Measurements from ENCODE around the gene LRRC4C.
"Not testable (repeated sequence)": the region's sequence is repeated elsewhere in the genome, so short reads cannot be mapped to it uniquely, and the experiment has no call there.

The LRRC4C gene

DNA sequence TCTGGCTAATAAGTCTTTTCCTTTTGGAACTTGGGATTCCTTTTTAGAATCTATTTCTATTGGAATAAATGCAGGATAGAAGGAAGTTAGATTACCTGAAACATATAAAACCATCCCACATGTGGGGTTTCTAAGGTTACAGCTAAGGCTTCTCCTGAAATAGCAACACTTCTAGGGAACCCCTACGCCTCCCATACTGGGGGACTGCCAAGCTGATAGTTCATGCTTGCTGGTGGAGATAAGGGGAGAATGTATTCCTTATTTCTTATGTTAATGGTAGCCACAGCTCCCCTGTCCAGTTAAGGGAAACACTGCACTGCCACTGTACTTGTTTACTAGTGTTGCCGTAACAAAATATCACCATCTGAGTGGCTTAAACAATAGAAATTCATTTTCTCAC is 1189.6 kb downstream of the LRRC4C start:
- in situ Hi-C loops (cut with MboI; ENCODE audit: low sequenced_read_pairs): no loop called here

GRCh38 chr11:40268551-40268950 is 1190.9 kb downstream of the LRRC4C start:
- in situ Hi-C loops (cut with MboI; ENCODE audit: low sequenced_read_pairs): no loop called here

DNA sequence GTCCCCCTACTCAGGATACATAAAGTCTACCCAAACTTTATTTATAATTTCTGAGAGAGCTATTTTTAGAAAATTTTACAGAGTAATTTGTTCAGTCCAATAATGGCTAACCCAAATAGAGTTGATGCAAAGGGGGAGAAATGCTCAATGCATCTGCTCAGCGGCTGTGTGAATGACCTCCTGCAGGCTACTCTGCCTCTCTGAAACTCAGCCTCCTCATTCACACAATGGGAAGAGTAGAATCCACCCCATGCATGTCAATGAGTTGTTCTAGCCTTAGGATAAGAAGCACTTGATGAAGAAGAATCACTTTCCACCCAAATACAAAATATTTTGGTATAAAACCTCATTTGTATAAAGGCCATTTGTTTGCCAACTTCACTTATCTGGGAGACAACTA is 1204.0 kb downstream of the LRRC4C start:
- in situ Hi-C loops (cut with MboI; ENCODE audit: low sequenced_read_pairs): no loop called here

- in situ Hi-C loops (cut with MboI; ENCODE audit: low sequenced_read_pairs): no loop called here
These were observed 1206.3 kb downstream of the LRRC4C start for GRCh38 chr11:40253166-40253565.

- in situ Hi-C loops (cut with MboI; ENCODE audit: low sequenced_read_pairs): no loop called here
These were observed 1207.2 kb downstream of the LRRC4C start for GRCh38 chr11:40252236-40252635.

DNA sequence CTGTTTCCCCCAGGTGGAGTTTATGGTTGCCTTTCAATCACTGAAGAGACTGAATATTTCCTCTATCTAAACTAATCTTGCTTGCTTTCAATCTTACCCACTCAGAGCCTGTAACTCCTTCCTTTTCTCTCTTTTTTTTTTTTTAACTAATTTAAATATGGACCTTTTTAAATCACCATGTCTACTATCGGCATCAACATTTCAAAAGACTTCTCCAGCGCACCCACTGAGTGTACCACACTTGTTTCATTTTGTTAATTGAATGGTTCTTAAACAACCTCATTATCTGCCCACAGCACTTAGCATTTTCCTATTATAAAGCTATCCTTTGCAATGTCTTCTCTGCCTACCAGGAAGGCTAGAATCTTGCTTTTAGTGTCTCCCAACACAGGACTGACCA is 1212.5 kb downstream of the LRRC4C start:
- in situ Hi-C loops (cut with MboI; ENCODE audit: low sequenced_read_pairs): no loop called here

- in situ Hi-C loops (cut with MboI; ENCODE audit: low sequenced_read_pairs): no loop called here
These were observed 1217.9 kb downstream of the LRRC4C start for GRCh38 chr11:40241524-40242051.

DNA sequence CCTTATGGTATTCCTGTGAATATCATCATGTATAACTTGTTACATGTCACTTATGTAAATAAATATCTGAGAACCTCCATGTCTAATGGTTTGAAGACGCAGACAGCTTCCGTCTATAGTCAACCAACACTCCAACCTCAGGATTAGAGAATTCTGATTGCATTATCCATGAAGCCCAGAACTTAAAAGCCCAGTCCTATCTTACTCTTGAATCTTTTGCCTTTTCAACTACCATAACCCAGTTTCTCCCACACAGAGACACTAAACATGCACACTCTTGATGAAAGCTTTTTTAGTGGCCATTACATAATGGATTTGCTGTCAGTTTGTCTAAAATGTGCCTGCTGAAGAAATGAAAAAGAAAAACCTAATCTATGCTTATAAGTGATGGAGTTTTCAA is 1219.2 kb downstream of the LRRC4C start:
- in situ Hi-C loops (cut with MboI; ENCODE audit: low sequenced_read_pairs): no loop called here

DNA sequence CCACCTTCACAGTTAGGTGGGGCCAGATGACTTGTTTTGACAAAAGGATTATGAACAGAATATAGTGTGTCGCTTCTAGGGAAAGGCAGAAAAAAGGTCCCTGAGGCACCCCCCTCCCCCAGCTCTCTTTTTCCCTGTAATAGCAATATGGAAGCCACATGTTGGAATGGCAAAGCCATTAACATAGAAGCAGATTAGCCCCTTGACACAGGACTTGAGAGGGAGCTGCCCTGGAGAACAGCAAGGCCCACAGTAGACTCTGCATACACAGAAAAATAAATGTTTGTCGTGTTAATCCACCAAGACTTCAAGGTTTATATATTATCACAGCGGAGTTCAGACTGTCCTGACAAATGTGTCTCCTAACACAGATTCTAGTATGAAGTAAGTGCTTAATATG is 1222.9 kb downstream of the LRRC4C start:
- in situ Hi-C loops (cut with MboI; ENCODE audit: low sequenced_read_pairs): no loop called here

- in situ Hi-C loops (cut with MboI; ENCODE audit: low sequenced_read_pairs): no loop called here
These were observed 1223.6 kb downstream of the LRRC4C start for GRCh38 chr11:40235841-40236240.

GRCh38 chr11:40230821-40231220 is 1228.6 kb downstream of the LRRC4C start:
- in situ Hi-C loops (cut with MboI; ENCODE audit: low sequenced_read_pairs): no loop called here

- in situ Hi-C loops (cut with MboI; ENCODE audit: low sequenced_read_pairs): no loop called here
These were observed 1230.8 kb downstream of the LRRC4C start for GRCh38 chr11:40228662-40229061.

DNA sequence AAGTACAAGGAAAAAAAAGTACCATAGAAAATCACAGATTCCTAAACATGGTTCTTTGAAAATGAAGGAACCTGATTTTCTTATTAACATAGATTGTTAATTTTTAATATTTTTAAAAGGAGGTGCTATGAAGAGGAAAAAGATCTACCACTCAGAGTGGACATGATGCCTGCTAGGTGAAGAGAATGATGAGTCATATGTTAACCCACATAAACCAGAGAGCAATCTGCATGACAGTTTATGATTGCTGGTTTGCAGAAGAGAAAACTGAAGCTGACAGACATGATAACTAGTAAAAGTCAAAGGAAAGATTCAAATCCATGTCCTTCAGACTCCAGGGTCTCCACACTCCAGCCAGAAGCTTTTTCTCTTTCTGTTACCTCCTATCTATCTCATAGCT is 1231.7 kb downstream of the LRRC4C start:
- in situ Hi-C loops (cut with MboI; ENCODE audit: low sequenced_read_pairs): no loop called here

DNA sequence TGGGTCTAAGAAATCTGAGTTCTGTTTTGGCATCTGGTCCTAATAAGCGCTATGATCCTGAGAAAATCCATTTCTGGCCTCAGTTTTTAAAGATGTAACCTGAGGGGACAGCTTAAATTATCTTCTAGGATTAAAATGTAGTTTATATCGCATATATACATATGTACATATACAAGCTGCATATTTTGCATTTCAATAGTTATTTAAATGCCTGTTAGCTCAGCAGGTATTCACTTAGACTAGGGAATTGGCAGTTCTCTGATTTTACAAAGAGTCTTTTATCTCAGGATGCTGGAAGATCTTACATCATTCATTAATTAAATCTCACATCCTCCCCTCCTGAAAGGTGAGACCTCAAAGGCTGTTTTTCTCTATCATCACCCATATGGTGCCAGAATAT is 1232.8 kb downstream of the LRRC4C start:
- in situ Hi-C loops (cut with MboI; ENCODE audit: low sequenced_read_pairs): no loop called here

GRCh38 chr11:40223596-40224330 is 1235.7 kb downstream of the LRRC4C start:
- in situ Hi-C loops (cut with MboI; ENCODE audit: low sequenced_read_pairs): no loop called here

- in situ Hi-C loops (cut with MboI; ENCODE audit: low sequenced_read_pairs): no loop called here
These were observed 1240.1 kb downstream of the LRRC4C start for GRCh38 chr11:40219401-40219800.

DNA sequence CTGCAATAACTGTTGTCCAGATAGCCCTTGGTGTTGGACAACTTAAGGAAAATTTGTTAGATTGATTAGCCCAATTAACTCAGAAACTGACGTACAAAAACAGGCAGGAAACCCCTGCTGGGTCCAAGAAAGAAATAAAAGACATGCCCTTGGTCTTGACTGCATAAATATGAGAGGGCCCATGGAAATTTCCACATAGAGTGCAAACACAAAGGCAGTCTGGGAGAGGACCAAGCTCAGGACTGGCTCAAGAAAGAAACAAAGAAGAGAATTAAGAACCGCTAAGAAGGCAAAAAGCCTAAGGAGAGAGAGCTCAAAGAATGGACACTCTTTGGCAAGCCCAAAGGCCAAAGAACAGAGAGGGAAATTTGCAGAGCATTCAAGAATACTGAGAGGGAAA is 1243.9 kb downstream of the LRRC4C start:
- in situ Hi-C loops (cut with MboI; ENCODE audit: low sequenced_read_pairs): no loop called here

- in situ Hi-C loops (cut with MboI; ENCODE audit: low sequenced_read_pairs): no loop called here
These were observed 1252.0 kb downstream of the LRRC4C start for GRCh38 chr11:40207416-40207815.

DNA sequence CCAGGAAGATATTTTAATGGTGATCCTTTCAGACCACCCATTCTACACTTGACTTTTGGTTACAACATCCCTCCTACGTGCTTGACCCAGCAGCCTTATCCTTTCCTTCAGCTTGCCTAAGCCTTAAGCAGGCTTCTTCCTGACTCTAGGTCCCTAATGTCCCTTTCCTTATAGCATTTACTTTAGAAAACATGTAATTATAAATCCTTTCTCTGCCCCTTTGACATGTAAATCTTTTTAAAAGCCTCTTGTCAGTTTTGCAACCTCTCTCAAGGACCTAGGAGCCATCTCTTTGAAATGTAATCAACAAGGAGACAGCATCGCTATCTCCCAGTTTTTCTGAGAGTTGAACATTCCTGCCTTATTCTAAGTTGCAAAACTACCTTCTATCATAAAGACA is 1255.2 kb downstream of the LRRC4C start:
- in situ Hi-C loops (cut with MboI; ENCODE audit: low sequenced_read_pairs): no loop called here

DNA sequence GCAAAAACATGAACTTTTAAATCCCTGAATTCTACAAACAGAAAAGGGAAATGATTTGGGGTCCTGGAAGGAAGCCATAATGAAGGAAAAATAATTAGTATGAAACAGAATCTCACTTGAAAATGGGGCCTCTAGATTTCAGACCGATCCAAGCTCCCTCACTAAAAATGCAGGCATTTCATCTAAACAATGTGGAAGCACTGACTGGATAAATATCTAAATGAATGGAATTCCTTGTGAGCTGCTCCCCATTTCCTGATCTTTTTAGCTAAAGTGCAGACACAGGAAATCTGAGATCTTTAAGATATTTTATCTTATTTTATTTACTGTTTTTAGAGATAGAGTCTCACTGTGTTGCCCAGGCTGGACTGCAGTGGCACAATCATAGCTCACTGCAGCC is 1255.8 kb downstream of the LRRC4C start:
- in situ Hi-C loops (cut with MboI; ENCODE audit: low sequenced_read_pairs): no loop called here

GRCh38 chr11:40202589-40203270 is 1256.7 kb downstream of the LRRC4C start:
- in situ Hi-C loops (cut with MboI; ENCODE audit: low sequenced_read_pairs): no loop called here

DNA sequence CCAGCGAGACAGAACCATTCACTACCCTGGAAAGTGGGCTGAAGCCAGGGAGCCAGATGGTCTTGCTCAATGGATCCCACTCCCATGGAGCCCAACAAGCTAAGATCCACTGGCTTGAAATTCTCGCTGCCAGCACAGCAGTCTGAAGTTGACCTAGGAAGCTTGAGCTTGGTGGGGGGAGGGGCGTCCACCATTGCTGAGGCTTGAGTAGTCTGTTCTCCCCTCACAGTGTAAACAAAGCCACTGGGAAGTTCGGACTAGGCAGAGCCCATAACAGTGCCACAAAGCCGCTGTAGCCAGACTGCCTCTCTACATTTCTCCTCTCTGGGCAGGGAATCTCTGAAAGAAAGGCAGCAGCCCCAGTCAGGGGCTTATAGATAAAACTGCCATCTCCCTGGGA is 1266.9 kb downstream of the LRRC4C start:
- in situ Hi-C loops (cut with MboI; ENCODE audit: low sequenced_read_pairs): not testable (repeated sequence)

Data from HL-60/S4 (cell line).